HG03469 (cell line): ENCODE data around the gene ZSCAN25.
A peak's percentile ranks its signal among the peaks of the same experiment; 100 is the strongest.
"Not testable (repeated sequence)": the region's sequence is repeated elsewhere in the genome, so short reads cannot be mapped to it uniquely, and the experiment has no call there.

Experiments
- ATAC-seq: cut with Tn5 transposase; IDR thresholded peaks from one replicate; pipeline ENCODE4 v1.9.1; 2021; ENCODE audit warnings: mild to moderate bottlenecking, moderate library complexity, moderate number of reproducible peaks; ENCODE audit not compliant: unreplicated experiment

The ZSCAN25 gene

DNA sequence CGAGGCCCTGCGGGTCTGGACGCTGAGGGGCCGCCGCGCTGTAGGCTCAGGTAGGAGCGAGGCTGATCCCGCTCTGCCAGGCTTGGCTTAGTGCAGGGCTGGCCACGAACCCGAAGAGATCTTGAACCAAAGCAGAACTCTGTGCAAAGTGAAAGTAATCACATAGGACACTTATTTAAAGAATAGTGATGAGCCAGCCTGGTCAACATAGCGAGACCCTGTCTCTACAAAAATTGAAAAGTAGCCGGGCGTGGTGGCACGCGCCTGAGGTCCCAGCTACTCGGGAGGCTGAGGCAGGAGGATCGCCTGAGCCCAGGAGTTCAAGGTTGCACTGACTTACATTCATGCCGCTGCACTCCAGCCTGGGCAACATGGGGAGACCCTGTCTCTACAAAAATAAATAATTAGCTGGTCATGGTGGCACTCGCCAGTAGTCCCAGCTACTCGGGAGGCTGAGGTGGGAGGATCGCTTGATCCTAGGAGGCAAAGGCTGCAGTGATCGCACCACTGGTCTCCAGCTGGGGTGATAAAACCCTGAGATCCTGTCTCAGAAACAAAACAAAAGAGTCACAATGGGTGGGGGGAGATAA, 541 bp downstream of the ZSCAN25 start:
- peak; percentile 25 for ATAC-seq

DNA sequence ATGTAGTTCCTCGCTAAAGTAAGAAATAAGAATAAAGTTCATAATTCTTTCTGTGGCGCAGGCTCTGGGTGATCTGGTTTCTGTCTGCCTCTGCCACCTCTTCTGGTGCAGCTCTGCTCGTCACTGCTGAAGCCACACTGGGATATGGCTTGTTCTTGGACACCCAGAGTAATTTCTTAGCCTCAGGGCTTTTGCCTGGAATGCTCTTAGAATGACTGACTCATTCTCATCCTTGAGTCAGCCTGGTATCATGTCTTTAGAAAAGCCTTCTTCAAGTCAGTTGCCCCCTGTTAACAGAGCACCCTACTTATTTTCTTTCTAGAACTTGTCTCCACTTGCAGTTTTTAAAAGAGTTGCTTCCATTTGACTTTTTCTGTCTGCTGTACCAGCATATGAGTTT, 2.0 kb downstream of the ZSCAN25 start:
- ATAC-seq, result no peak

DNA sequence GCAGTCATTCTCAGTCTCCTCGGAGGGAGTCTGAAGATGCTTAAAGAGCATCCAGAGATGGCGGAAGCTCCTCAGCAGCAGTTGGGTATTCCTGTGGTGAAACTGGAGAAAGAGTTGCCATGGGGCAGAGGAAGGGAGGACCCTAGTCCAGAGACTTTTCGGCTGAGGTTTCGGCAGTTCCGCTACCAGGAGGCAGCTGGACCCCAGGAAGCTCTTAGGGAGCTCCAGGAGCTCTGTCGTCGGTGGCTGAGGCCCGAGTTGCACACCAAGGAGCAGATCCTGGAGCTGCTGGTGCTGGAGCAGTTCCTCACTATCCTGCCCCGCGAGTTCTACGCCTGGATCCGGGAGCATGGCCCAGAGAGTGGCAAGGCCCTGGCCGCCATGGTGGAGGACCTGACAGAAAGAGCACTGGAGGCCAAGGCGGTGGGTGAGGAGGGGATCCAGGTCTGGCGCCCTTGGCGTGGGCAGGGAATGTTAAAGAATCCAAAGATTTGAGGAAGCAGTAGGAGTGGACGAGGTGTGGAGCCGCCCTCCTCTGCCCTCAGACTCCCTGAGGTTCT, 2.9 kb downstream of the ZSCAN25 start:
- ATAC-seq, result no peak

DNA sequence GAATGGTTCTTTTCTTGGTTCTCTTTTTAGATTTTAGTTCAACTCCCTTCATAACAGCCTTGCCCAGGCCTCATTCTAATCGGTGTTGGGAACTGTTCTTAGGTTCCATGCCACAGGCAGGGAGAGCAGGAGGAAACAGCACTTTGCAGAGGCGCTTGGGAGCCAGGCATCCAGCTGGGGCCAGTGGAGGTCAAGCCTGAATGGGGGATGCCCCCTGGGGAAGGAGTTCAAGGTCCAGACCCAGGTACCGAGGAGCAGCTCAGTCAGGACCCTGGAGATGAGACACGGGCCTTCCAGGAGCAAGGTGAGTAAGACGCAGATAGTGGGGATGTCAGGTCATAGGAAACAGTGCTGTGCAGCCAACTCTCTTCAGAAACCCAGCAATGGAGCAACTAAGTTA, 4.5 kb downstream of the ZSCAN25 start:
- ATAC-seq, result no peak

DNA sequence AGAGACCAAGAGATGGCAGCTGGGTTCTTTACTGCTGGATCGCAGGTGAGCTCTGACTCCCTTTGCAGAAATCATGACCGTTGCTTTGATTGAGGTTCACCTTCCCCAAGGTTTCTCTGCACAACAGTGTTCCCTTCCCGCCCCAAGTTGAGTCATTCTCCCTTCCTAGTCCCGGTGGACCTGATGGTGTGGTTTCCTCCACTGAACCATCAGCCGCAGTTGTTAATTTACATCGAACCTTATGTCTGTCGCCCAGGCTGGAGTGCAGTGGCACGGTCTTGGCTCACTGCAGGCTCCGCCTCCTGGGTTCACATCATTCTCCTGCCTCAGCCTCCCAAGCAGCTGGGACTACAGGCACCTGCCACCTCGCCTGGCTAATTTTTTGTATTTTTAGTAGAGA, 5.8 kb downstream of the ZSCAN25 start:
- ATAC-seq, result no peak

DNA sequence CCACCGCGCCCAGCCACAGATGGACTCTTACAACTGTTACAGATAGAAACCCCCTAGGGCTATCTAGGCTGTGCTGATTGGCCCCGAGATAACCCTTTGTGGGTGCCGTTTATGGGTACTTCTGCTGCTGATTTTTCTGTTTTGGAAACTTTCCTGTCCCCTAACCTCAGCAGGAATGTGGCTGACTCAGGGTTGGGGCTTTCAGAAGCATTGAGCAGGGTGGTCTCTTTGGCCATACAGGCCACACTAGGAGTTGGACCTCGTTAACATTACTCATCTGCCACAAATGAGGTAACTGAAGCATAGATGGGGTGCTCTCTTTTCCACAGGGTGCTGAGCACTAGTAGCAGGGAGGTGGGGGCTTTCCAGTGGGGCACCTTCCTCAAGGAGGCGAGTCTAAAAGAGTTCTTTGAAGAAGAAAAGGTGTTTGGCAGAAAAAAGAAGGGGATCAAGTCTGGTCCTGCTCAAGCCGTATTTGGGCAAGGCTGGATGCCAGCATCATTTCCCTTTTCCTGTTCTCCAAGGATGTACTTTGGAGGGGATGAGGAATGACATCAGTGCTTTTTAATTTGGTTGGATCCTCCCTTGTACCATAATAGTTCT, 6.4 kb downstream of the ZSCAN25 start:
- no peak for ATAC-seq

DNA sequence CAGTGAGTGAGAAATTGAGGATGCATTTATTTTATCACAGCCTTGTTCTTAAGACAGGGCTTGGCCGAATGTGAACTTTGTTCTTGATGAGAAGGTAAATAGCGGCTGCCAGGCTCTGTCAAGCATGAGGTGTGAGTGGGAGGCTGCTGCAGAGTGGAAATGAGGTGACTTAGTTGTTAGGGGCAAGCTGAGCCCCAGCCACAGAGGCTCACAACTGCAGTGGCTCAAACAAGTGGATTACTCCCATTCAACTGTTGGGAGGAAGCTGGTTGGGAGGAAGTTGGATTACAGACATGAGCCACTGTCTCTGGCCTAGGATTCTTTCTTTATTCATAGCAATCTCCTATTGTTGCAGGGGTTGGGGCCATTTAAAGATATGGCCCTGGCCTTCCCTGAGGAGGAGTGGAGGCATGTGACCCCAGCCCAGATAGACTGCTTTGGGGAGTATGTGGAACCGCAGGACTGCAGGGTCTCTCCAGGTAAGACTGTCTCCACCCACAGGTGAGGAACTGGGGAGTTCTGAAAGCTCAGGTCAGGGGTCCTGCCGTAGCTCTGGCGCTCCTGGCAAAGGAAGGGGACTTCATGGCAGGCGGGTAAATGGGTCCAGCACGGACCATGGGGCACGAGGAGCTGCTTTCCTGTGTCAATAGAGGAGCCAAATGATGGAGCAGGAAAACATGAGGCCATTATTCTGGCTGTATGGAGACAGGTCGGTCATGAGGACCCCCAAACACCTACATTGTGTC, 7.1 kb downstream of the ZSCAN25 start:
- no peak for ATAC-seq

DNA sequence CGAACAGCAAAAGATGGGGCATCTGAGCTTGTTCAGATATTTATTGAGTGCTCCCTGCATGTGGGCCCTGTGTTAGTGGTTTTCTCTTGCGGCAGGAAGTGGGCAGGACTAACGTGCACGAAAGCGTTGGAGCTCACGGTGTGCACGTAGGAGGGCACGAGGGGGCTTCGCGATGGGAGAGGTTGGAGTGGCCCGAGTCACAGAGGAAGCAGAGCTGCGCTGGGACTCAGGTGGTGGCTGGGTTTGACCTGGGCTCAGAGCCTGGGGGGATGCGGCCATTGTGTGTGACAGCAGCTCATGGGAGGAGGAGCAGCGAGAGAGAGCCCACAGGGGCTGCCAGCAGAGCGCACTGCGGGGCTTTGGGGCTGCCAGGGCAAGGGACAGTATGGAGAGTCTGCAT, 7.7 kb downstream of the ZSCAN25 start:
- no peak for ATAC-seq

DNA sequence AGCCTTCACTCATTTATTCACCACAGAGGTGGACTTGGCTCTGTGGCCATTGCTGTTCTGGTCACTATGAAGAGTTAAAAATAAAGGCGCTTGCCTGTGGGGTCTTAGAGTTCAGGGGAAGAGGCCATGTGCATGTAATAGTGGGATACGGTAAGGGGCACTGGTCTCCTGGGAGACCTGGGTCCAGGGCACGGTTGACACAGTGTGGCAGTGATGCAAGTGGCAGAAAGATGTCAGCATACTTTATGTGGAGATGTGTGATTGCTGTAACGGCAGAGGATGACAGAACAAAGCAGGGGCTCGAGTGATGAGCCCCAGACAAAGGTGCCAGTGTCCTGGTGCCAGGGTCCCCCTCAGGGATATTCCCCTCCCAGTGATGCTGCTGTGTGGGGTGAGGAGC, 8.6 kb downstream of the ZSCAN25 start:
- ATAC-seq, result no peak

DNA sequence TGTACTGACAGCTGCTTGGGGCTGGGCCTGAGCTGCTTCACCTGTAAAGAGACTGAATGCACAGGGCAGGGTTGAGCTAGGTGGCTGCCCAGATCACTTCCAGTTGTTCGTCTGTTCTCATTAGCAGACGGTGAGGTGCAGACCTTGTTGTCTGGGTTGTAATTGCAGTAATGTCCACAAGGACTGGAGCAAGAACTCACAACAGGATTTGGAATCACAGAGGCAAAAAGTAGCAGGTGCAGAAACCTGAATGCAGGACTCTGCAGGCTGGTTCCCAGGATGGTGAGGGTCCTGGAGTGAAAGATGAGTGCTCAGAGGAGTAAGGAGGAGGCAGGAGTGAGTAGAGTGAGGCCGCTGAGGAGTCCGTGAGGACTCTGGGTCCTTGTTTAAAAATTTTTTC, 9.2 kb downstream of the ZSCAN25 start:
- no peak for ATAC-seq

DNA sequence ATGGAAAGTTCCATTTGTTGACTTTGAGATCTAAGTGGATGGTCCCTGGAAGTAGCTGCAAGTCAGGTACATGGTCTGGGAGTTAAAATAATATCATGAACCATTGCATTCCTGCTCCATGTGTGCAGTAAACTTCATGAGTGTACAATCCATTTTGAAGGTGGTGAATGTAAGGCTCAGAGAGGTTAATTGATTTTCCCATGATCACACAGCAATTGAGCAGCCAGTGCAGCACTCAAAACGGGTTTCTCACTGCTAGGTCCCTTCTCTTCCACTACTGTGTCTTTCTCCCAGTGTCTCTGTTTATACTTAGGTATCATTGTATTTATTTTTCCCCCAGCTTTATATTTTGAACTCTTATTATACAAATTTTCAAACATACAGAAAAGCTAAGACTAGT, 9.9 kb downstream of the ZSCAN25 start:
- no peak for ATAC-seq

DNA sequence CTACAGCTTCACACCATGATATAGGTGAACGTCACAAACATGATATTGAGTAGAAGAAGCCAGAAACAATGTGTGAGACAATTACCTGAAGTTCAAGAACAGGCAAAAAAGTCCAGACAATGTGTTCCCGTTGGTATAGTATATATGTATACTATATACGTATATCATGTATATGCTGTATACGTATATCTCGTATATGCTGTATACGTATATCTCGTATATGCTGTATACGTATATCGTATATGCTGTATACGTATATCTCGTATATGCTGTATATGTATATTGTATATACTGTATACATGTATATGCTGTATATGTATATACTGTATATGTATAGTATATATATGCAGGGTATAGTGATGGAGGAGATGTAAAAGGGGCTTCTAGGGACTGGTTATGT, 10.8 kb downstream of the ZSCAN25 start:
- no peak for ATAC-seq

DNA sequence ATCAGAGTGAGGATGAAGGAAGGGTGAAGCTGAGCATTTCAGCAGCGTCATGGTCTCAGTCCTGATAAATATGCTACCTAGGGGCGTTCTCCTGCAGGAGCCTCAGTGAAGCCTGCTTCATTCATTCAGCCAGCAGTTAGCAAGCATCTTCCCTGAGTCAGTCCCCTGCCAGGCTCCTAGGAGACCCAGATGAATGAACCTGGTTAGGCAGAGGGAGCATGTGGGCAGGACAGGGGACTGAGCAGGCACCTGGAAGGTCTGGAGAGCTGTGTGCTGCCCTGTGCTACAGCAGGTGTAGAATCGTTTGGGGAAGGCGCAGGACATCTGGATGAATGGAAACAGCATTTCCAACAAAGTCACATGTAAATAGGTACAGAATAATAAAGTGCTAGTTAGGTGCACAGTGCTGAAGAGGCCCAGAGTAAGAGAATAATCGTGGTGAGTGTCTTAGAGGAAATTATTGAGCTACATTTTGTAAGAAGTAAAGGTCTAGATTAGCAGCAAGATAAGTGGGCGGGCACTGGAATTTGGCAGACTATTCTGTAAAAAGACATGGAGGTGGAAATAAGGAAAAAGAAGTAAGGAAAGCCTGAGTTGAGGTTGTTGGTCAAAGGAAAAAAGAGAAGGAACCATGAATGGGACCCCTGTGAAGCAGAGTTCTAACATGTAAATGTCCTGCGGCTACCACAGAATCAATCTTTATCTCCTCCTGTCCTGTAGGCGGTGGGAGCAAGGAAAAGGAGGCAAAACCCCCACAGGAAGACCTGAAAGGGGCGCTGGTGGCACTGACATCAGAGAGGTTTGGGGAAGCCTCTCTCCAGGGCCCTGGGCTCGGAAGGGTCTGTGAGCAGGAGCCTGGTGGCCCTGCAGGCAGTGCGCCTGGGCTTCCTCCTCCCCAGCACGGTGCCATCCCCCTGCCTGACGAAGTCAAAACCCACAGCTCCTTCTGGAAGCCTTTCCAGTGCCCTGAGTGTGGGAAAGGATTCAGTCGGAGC, 12.0 kb downstream of the ZSCAN25 start:
- ATAC-seq, result no peak

DNA sequence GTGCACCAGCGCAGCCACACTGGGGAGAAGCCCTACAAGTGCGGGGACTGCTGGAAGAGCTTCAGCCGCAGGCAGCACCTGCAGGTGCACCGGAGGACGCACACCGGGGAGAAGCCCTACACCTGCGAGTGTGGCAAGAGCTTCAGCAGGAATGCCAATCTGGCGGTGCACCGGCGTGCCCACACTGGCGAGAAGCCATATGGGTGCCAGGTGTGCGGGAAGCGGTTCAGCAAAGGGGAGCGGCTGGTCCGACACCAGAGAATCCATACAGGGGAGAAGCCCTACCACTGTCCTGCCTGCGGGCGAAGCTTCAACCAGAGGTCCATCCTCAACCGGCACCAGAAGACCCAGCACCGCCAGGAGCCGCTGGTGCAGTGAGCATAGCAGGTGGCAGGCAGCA, 12.9 kb downstream of the ZSCAN25 start:
- no peak for ATAC-seq

DNA sequence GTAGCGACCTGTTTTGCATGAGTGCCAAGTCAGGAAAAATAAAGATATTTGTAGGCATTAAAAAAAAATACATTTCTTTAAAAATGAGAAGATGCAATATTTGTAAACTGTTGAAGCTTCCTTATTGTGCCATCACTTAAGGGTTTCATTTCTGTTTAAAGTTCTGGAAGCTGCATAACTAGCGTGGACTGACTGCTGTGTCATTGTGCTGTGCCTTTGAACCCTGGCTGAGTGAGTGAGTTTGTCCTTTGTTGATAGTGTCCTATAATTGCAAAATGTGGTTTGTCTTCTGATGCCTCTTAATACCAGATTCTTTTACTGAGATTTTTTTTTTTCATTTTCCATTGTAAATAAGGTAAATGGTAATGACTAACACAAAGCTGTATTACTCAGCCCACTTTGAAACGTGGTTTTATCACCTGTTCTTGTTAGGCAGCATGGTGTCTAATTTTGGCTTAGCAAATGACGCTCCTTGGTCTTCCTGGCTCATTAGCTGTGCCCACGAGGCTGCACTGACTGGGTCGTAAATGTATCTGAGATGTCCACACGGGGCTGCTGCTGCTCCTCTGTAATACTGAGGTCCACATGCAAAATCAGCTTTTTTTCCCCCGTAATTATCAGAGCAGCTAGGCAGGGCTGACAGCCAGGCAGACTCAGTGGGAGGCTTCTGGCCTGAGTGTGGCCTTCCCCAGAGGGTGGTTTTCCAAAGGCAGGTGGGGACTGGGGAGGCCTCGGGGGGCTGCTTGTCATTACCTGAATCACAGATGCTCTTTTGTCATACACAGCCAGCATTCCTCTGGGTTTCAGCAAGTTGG, 14.8 kb downstream of the ZSCAN25 start:
- no peak for ATAC-seq

DNA sequence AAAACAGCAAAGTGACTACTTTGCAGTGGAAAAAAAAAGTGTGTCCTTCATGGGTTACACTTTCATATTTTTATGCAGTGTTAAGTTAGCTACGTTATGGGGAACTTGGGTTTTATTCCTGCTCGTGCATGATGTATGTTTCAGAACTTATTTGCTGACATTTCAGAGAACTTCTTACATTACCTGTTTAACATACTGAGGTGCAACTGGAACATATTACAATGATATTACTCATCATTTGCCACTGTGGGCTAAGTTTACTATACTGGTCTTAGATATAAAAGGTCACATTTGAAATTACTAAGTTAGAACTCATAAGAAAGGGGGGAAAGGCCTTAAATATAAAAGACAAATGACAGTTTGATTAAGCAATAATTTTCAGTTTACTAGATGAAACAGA, 20.7 kb downstream of the ZSCAN25 start:
- ATAC-seq, result not testable (repeated sequence)

DNA sequence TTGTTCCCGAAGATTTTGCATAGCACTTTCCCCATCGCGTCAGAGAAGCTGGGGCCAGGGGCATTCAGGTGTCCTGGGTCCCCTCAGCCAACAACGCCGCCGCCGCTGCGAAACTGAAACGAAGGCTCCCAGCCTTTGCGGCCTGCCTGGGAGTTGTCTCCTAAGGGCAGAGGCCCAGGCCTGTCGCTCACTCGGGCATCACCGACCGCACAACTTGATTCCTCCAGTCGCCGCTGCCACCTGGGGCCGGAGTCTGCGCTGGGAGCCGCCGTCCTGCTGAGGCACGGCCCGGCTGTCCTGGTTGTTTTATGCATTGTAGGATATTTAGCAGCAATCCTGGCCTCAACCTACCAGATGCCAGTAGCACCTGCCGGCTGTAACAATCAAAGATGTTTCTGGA, 22.0 kb downstream of the ZSCAN25 start:
- no peak for ATAC-seq

DNA sequence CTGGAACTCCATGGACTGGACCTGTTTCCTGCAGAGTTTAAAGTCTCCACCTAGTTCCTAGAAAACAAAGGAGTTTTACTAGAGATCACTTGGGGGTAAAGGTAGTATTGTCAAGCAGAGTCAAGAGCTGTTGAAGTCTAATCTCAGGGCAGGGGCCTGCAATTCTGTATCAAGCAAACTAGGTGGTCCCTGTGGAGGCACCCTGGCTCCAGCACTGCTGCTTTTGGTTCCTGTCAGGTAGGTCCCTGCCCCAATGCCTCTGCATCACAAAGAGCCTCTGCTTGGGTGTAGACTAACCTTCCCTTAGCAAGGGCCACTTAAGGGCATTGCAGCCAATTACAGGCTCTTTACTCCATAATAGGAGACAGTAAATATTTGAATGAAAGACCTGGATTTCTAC, 22.5 kb downstream of the ZSCAN25 start:
- ATAC-seq, result no peak

DNA sequence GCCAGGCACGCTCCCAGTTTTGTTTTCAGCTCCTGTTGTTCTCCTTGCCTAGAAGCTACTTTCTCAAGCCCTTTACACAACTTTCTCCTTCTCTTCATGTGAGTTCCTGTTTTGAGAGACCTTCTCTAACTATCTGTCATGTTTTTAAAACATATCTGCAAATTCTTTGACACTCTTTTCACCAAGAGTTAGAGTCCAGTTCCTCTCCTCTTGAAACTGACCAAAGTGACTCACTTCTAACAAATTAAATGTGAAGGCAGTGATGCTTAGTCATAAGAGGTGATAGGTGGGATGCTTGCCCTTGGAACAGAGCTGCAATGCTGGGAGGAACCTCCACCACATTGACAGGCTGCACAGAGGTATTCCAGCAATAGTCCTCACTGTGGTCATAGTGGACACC, 25.3 kb downstream of the ZSCAN25 start:
- no peak for ATAC-seq

DNA sequence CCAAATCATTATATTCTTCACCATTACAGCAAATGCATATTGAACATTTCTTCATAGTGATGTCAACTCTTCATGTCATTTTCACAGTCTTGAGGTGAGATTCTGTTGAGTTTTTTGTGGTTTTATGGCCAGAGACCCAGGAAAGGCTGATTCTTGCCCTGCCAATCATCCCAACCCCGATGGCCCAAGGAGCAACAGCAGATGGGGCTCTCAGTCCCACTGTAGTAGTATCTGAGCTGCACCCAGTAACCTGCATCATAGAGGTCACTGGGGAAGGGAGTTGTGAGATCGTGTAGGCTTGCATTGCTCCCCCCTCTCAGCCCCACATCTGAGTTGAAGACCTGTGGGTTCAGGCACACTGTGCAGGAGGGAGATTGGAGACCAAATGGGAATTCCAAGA, 26.7 kb downstream of the ZSCAN25 start:
- ATAC-seq, result no peak
